ENCODE measurements around the gene COQ4.
"Not testable (repeated sequence)": the region's sequence is repeated elsewhere in the genome, so short reads cannot be mapped to it uniquely, and the experiment has no call there.

The COQ4 gene

DNA sequence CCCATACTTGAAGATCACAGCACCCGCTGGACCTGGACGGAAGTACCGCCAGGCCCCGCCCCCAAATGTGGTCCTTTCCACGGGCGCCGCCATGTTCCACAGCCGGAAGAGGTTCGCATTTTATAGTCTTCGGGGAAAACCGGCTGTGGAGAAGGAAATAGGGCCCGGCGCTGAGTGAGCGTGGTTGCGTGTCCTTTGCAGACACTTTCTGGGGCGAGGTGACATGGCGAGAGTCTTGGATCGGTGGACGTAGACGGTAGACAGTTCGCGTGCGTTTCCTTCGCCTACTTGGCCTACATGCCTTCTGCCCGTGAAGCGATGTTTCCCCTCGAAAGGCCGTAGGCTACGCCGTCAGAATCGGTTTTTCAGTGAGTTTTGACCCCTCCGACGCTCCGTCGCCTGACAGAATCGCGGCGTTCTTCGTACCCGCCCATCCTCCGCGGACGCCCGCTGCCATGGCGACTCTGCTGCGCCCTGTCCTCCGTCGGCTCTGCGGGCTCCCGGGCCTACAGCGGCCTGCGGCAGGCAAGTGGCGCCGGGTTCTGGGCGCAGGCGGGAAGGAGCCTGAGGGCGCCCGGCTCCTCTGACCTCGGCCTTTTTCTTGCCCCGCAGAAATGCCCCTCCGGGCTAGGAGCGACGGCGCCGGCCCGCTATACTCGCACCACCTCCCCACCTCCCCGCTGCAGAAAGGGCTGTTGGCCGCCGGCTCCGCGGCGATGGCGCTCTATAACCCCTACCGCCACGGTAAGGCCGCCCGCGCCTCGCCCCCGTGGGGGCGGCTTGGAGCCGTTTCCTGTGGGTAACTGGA, at the start of gene COQ4, which contains the start of gene TRUB2:
COQ4 (plus strand) TSS at position 436 of the 808 bp plus-strand sequence; CDS start at position 456, 20 bp downstream.
TRUB2 (minus strand) TSS at position 44 of the 808 bp plus-strand sequence; CDS start at position 5, 39 bp downstream.
- H3K36me3 Mint-ChIP-seq = peaks cover 3% of the 10 kb centered on the region
- CTCF ChIA-PET = no interaction called here

DNA sequence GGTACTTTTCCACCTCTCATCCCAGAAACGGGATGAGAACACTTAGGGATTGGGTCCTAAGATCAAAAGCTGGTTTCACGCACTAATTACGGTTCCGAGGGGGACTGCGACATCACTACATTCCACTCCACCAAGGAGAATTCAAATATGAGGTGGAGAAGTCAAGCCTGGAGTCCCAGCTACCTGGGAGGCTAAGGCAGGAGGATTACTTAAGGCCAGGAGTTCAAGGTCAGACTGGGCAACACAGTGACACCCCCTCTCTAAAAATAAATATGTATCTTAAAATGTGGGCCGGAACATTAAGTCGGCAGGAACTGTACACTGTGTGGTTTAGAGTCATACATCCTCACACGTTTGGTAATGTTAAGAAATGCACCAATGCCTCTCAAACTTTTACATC, 48.4 kb upstream of the COQ4 start:
- peak overlapping the region; percentile 91 for H3K4me3 Mint-ChIP-seq
- DNase-seq = no peak
- no peaks in the 10 kb centered on the region for H3K9me3 Mint-ChIP-seq
- CTCF ChIA-PET = no interaction called here
- peak overlapping the region; percentile 92 for H3K27ac Mint-ChIP-seq
- peaks cover 7% of the 10 kb centered on the region for H3K27me3 Mint-ChIP-seq
- peaks cover 54% of the 10 kb centered on the region for H3K4me1 Mint-ChIP-seq
- peaks cover 20% of the 10 kb centered on the region for H3K36me3 Mint-ChIP-seq

More for the DNA sequence above, at the start of gene COQ4, which contains the start of gene TRUB2:
- H3K4me3 Mint-ChIP-seq = peak within 1 kb of the TSS; percentile 95
- peak within 1 kb of the TSS; percentile 94 for H3K27ac Mint-ChIP-seq
- DNase-seq = peak; percentile 95
- H3K27me3 Mint-ChIP-seq = no peaks in the 10 kb centered on the region
- no peaks in the 10 kb centered on the region for H3K9me3 Mint-ChIP-seq
- H3K4me1 Mint-ChIP-seq = peaks cover 22% of the 10 kb centered on the region

DNA sequence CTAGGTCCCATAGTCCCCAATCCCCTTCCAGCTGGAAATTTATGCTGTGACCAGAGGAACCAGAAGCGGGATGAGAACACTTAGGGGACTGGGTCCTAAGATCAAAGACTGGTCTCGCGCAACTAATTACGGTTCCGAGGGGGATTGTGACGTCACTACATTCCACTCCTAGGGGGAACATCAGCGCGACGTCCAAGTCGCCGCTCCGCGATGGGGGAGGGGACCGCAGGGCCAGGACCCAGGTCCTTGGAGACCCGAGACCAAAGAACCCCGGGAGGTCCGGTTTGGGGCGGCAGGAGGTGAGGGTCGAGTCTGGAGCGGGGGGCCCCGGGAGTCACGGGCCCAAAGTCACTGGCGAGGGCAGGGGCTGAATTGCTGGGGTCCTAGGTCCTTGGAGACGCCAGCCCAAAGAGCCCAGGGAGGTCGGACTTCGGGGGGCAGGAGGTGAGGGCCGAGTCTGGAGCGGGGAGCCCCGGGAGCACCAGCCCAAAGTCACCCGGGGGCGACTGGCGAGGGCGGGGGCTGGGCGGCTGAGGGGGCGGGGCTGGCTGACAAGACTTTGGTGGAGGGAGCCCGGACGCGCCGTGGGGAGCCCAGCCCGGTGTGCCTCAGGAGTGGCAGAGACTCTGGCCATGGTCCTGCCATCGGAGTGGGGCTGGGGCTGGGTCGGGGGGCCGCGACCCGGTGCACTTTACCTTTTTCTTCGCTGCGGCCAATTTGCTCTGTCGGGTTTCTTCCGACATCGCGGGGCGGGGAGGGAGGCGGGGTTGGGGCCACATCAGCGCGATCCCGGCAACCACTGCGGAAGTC, 47.2 kb upstream of the COQ4 start, which contains the start of gene GOLGA2:
GOLGA2 (minus strand) TSS at position 810 of the 810 bp plus-strand sequence; CDS start at position 779, 31 bp downstream.
- Mint-ChIP-seq H3K4me1 (peaks cover 60% of the 10 kb centered on the region), H3K9me3 (no peaks in the 10 kb centered on the region), H3K27me3 (peaks cover 7% of the 10 kb centered on the region), H3K27ac (peak within 1 kb of the TSS; percentile 92), H3K4me3 (peak within 1 kb of the TSS; percentile 91), H3K36me3 (peaks cover 20% of the 10 kb centered on the region)
- no peak for DNase-seq
- CTCF ChIA-PET = interaction anchor here (0.6 kb wide), 1 partner anchor 66 kb away, joined by 3 read pairs; no protein-coding TSS in a partner anchor

DNA sequence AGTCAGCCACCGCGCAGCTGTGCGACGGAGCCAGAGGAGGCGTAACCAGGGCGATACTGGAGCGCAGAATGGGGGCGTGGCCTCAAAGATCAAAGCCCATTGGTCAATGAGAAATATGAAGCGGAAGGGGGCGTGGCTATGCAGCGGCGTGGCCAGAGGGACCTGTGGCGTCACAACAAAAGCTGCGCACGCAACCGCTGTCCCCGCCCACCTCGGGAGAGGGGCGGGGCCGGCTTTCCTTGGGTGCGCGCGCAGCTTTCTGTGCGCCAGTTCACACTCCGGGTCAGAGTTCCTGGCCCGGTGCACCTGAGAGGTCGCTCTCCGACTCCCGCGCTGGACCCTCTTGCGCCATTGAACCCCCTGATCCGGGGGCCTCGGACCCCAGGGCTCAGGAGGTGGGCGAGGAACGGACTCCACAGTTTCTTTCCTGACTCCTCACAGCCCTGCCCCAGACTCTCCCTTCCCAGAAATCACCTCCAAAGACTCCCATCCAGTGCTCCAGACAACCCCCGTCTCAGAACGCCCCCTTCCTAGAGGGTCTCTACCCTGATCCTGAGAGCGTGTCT, 46.5 kb upstream of the COQ4 start, which contains the start of gene SWI5:
SWI5 (plus strand) TSS at position 269 of the 566 bp plus-strand sequence.
- H3K4me1 Mint-ChIP-seq = peaks cover 60% of the 10 kb centered on the region
- H3K27me3 Mint-ChIP-seq = peaks cover 7% of the 10 kb centered on the region
- peak within 1 kb of the TSS; percentile 92 for H3K27ac Mint-ChIP-seq
- peak within 1 kb of the TSS; percentile 91 for H3K4me3 Mint-ChIP-seq
- DNase-seq = peak; percentile 100
- no peaks in the 10 kb centered on the region for H3K9me3 Mint-ChIP-seq
- H3K36me3 Mint-ChIP-seq = peaks cover 17% of the 10 kb centered on the region
- CTCF ChIA-PET = no interaction called here

DNA sequence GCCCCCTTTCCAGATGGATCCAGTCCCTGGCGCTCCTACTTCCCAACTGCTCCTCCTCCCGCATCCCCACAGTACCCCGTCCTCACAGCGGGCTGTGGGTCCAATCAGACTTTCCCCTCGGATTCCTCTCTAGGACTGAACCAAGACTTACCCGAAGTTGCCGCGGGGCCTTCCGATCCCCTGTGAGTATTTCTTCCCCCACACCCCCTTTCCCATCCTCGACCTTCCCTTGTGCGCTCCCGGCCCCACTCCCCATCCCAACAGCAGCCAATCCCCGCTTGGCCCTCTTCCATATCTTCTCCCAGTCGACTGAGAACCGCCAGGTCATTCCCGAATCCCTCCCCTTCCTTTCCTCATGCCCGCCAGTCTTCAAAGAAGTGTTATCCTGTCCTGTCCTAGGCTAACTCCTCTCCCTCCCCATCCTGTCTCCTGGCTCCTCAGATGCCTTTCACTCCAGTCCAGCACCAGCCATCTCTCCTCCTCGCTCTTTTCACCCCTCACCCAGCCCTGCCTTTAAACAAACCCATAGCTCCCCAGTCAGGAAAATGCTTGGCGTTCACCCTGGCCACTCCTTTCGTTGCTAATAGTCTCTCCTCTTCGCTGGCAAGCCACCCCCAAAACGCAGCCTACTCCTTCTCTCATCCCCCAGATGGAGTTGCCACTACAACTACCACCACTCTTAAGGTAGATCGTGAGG, 45.9 kb upstream of the COQ4 start:
- CTCF ChIA-PET = interaction anchor here (0.5 kb wide), 1 partner anchor 23 kb away, joined by 3 read pairs; no protein-coding TSS in a partner anchor
- H3K9me3 Mint-ChIP-seq = no peaks in the 10 kb centered on the region
- H3K27me3 Mint-ChIP-seq = peaks cover 7% of the 10 kb centered on the region
- peaks cover 13% of the 10 kb centered on the region for H3K36me3 Mint-ChIP-seq
- no peak for DNase-seq
- peak overlapping the region; percentile 92 for H3K27ac Mint-ChIP-seq
- H3K4me1 Mint-ChIP-seq = peaks cover 60% of the 10 kb centered on the region
- H3K4me3 Mint-ChIP-seq = peak overlapping the region; percentile 91

DNA sequence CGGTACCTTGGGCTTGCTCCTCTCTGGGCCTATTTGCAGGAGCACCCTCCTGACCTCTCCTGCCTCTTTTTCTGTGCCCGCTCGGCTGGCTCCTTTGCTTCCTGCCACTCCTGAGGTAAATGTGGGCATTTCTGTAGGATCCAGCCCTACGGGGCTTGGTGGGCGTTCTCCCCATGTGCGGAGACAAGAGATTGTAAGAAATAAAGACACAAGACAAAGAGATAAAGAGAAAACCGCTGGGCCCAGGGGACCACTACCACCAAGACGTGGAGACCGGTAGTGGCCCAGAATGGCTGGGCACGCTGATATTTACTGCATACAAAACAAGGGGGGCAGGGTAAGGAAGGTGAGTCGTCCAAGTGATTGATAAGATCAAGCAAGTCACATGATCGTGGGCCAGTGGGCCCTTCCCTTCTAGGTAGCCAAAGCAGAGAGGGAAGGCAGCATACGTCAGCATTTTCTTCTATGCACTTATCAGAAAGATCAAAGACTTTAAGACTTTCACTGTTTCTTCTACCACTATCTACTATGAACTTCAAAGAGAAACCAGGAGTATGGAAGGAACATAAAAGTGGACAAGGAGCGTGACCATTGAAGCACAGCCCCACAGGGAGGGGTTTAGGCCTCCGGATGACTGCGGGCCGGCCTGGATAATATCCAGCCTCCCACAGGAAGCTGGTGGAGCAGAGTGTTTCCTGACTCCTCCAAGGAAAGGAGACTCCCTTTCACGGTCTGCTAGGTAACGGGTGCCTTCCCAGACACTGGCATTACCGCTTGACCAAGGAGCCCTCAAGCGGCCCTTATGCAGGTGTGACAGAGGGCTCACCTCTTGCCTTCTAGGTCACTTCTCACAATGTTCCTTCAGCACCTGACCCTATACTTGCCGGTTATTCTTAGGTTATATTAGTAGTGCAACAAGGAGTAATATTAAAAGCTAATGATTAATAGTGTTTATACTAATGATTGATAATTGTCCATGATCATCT, 43.3 kb upstream of the COQ4 start:
- H3K27me3 Mint-ChIP-seq, DNase-seq, H3K27ac Mint-ChIP-seq, H3K9me3 Mint-ChIP-seq, H3K4me3 Mint-ChIP-seq, H3K36me3 Mint-ChIP-seq: not testable (repeated sequence)
- H3K4me1 Mint-ChIP-seq = peaks cover 42% of the 10 kb centered on the region
- CTCF ChIA-PET = interaction anchor here (1.7 kb wide), 1 partner anchor 16 kb away, joined by 5 read pairs; no protein-coding TSS in a partner anchor

DNA sequence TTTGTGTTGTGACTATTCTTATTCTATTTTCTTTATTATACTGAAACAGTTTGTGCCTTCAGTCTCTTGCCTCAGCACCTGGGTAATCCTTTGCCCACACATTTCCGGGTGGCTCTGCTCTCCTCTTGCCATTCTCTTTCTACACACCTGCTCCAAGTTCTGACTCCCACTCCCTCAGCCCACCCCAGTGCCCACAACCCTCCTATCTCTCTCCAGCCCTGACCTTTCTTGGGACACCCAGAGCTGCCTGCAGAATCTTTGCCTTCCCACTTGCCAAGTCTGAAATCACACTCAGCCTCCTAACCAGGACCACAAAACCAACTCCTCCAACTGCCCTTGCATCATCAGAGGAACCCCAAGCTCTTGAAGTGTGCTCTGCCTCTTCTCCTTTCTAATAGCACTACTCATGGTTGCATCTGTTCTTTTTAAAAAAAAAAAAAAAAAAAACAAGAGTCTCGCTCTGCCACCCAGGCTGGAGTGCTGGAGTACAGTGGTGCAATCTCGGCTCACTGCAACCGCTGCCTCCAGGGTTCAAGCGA, 42.5 kb upstream of the COQ4 start:
- no peaks in the 10 kb centered on the region for H3K9me3 Mint-ChIP-seq
- peak overlapping the region; percentile 17 for H3K27ac Mint-ChIP-seq
- CTCF ChIA-PET = no interaction called here
- no peak for DNase-seq
- peaks cover 34% of the 10 kb centered on the region for H3K4me1 Mint-ChIP-seq
- no peak overlapping the region for H3K4me3 Mint-ChIP-seq
- H3K27me3 Mint-ChIP-seq = peaks cover 7% of the 10 kb centered on the region
- H3K36me3 Mint-ChIP-seq = peaks cover 6% of the 10 kb centered on the region

DNA sequence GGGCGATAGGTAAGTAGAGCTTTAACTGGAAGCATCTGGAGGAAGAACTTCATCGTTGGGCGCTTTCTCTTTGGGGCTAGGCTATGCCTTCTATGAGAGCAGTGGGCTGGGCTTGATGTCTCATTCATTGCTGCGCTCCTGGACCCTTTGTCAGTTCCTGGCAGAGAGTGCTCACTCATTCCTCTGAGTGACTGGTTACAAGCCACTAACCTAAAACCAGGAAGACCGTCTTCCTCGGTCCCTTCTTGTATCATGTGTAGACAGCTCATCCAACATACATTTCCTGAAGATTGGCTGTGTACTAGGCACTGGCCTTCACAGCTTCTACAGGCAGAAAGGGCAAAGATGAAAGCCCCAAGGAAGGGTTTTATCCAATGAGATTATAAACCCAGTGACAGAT, 40.1 kb upstream of the COQ4 start:
- Mint-ChIP-seq H3K9me3 (no peaks in the 10 kb centered on the region), H3K4me3 (no peak overlapping the region), H3K36me3 (peaks cover 1% of the 10 kb centered on the region), H3K27me3 (no peaks in the 10 kb centered on the region), H3K27ac (no peak overlapping the region), H3K4me1 (peaks cover 17% of the 10 kb centered on the region)
- no peak for DNase-seq
- CTCF ChIA-PET = no interaction called here

DNA sequence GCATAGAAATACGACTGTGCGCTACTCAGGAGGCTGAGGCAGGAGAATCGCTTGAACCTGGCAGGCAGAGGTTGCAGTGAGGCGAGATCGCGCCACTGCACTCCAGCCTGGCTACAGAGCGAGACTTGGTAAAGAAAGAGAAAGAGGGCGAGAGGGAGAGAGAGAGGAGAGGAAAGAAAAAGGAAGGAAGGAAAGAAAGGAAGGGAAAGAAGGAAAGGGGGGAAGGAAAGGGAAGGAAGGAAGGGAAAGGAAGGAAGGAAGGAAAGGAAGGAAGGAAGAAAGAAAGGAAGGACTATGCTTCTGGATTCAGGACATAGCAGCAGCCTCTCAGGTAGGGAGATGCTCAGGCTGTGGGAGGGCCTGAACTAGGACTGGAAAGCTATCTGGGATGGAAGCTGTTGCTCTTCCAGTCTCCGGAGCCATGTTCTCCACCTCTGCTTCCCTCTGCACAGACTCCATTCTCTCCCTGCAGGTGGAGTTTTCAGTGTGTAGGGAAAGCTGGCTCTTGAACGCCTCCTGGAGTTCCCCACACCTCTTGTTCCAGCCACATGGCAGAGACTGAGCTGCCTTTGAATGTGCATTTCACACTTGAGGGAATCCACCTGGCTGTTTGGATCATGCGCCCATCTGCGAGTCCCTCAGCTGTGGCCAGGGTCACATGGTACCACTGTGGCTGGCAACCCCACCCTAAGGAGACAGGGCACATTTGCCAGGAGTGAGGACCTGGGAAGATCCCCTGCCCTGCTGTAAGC, 37.4 kb upstream of the COQ4 start:
- Mint-ChIP-seq H3K4me1 (peaks cover 5% of the 10 kb centered on the region), H3K9me3 (no peaks in the 10 kb centered on the region), H3K36me3 (peaks cover 1% of the 10 kb centered on the region), H3K27me3 (no peaks in the 10 kb centered on the region), H3K4me3 (no peak overlapping the region), H3K27ac (no peak overlapping the region)
- no peak for DNase-seq
- CTCF ChIA-PET = interaction anchor here (1.1 kb wide), 1 partner anchor 13 kb away, joined by 3 read pairs; no protein-coding TSS in a partner anchor

DNA sequence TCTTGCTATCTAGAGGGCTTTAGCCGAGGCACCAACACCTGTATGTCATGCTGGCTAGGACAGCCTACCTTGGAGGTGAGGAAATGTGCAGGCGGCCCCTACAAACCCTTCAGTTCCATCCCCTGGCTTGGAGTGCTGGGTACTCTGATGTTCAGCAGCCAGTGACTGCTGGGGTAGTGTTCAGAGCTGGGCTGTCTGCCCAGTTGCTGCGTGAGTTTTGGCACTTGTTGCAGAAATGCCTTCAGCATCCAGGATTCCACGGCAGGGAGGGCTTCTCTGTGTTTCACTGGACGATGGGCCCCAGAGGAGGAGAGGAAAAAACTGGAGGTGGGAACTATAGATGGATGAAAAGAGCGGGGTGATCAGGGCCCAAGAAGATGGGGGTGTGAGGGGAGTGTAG, 36.2 kb upstream of the COQ4 start:
- no peak for DNase-seq
- H3K27ac Mint-ChIP-seq = peak overlapping the region; percentile 72
- CTCF ChIA-PET = interaction anchor here (1.0 to 1.2 kb wide), 3 partner anchors 9 to 55 kb away, joined by 3 to 4 read pairs (median 3); no protein-coding TSS in a partner anchor
- no peaks in the 10 kb centered on the region for H3K27me3 Mint-ChIP-seq
- no peaks in the 10 kb centered on the region for H3K36me3 Mint-ChIP-seq
- no peak overlapping the region for H3K4me3 Mint-ChIP-seq
- H3K4me1 Mint-ChIP-seq = peaks cover 4% of the 10 kb centered on the region
- no peaks in the 10 kb centered on the region for H3K9me3 Mint-ChIP-seq

DNA sequence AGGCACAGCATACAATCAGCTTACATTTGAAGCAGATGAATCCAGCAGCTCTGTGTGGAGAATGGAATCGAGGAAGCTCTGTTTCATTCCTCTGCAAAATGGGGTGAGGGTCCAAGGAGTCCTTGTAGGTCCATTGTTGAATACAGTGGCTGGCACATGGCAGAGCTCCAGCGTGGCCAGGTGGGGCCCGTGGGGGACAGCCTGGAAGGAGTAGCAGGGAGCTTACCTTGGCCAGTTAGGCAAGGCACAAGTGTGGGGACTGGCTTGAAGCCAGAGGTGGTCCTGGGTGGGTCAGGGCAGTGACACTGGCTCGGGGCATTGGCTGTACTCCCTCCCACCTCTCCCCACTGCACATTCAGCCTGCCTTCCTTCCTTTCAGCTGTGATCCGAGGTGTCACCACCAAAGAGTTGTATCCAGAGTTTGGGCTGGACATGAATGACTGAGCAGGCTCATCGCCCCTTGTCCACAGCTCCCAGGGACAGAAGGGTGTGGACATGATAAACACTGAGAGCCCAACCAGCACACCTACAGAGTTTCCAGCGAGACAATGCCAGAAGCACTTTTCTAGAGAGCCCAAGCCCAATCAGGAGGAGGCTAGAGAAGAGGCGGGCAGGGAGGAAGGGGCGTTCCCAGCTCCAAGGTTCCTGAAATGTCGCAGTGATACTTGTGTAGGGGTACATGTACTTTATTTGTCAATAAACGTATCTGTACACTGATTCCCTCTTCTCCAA, 34.2 kb upstream of the COQ4 start:
- Mint-ChIP-seq H3K4me3 (no peak overlapping the region), H3K36me3 (no peaks in the 10 kb centered on the region), H3K9me3 (no peaks in the 10 kb centered on the region), H3K27me3 (no peaks in the 10 kb centered on the region), H3K4me1 (peaks cover 4% of the 10 kb centered on the region), H3K27ac (no peak overlapping the region)
- no peak for DNase-seq
- CTCF ChIA-PET = interaction anchor here (1.2 to 1.6 kb wide), 2 partner anchors 53 to 150 kb away, joined by 3 to 6 read pairs; no protein-coding TSS in a partner anchor
